ENCODE results near the gene RPL28. TPM values are rescaled to one million over a fixed set of nuclear protein-coding genes. Genes with fewer than 3 reads are reported as not detected.

The RPL28 gene
- total RNA-seq, 1 donor from 2014 or later, result 1,547 TPM

GRCh38 chr19:55423225-55424005 lies 37.7 kb downstream of the RPL28 start:
- no peaks in the 10 kb centered on the region for H3K4me1 Mint-ChIP-seq (ENCODE audit: low read depth)
- no peak overlapping the region for H3K4me3 Mint-ChIP-seq (ENCODE audit: low read depth)
- no peaks in the 10 kb centered on the region for H3K9me3 Mint-ChIP-seq (ENCODE audit: low read depth)
- no peak for DNase-seq (ENCODE audit: low spot score, unreplicated experiment)
- no peak overlapping the region for H3K27ac Mint-ChIP-seq
- H3K36me3 Mint-ChIP-seq (ENCODE audit: insufficient read depth), result no peaks in the 10 kb centered on the region
- H3K27me3 Mint-ChIP-seq, result peaks cover 39% of the 10 kb centered on the region
- TF ChIP-seq, protein P1, sequence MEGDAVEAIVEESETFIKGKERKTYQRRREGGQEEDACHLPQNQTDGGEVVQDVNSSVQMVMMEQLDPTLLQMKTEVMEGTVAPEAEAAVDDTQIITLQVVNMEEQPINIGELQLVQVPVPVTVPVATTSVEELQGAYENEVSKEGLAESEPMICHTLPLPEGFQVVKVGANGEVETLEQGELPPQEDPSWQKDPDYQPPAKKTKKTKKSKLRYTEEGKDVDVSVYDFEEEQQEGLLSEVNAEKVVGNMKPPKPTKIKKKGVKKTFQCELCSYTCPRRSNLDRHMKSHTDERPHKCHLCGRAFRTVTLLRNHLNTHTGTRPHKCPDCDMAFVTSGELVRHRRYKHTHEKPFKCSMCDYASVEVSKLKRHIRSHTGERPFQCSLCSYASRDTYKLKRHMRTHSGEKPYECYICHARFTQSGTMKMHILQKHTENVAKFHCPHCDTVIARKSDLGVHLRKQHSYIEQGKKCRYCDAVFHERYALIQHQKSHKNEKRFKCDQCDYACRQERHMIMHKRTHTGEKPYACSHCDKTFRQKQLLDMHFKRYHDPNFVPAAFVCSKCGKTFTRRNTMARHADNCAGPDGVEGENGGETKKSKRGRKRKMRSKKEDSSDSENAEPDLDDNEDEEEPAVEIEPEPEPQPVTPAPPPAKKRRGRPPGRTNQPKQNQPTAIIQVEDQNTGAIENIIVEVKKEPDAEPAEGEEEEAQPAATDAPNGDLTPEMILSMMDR (IDR thresholded peaks at IDR 0.05; ENCODE audit: unreplicated experiment), result no peak

DNA sequence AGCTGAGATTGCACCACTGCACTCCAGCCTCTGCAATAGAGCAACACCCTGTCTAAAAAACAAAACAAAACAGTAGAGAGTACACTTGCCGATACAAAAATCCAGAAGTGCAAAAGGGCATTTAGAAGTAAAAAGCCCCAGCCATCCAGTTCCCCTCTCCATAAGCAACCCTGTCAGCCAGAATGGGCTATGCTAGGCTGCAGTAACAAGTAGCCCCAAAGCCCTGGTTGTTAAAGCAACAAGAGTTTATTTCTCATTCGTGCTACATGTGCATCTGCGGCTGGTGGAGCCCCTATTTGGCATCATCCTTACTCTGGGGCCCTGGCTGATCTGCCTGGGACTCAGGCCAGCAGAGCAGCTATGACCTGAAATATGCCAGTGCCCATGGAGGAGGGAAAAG lies 38.8 kb downstream of the RPL28 start:
- Mint-ChIP-seq H3K4me1 (ENCODE audit: low read depth) (no peaks in the 10 kb centered on the region), H3K4me3 (ENCODE audit: low read depth) (no peak overlapping the region), H3K9me3 (ENCODE audit: low read depth) (no peaks in the 10 kb centered on the region), H3K27me3 (peaks cover 42% of the 10 kb centered on the region), H3K27ac (no peak overlapping the region), H3K36me3 (ENCODE audit: insufficient read depth) (no peaks in the 10 kb centered on the region)
- DNase-seq (ENCODE audit: low spot score, unreplicated experiment), result no peak
- TF ChIP-seq, protein P1 (IDR thresholded peaks at IDR 0.05; ENCODE audit: unreplicated experiment), result no peak

- Mint-ChIP-seq H3K27me3 (peaks cover 34% of the 10 kb centered on the region), H3K36me3 (ENCODE audit: insufficient read depth) (no peaks in the 10 kb centered on the region), H3K4me1 (ENCODE audit: low read depth) (no peaks in the 10 kb centered on the region)
Observed at GRCh38 chr19:55426042-55426441, 40.3 kb downstream of the RPL28 start.

DNA sequence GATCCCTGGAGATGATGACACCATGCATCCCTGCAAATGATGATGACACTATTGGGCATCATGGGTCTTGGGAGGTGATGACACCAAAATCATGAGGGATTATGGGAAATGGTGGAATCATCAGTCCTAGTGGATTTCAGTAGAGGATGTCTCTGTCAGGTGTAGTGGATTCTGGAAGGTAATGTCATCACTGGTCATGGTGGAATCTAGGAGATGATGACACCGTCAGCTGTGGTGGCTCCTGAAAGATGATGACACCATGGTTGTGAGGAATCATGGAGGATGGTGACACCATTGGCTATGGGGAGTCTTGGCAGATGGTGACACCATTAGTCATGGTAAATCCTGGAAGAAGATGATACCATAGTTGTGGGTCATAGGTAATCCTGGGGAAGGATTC lies 45.5 kb downstream of the RPL28 start:
- no peak for DNase-seq (ENCODE audit: low spot score, unreplicated experiment)
- TF ChIP-seq, protein P1 (IDR thresholded peaks at IDR 0.05; ENCODE audit: unreplicated experiment), result no peak
- H3K4me1 Mint-ChIP-seq (ENCODE audit: low read depth), result no peaks in the 10 kb centered on the region
- H3K27me3 Mint-ChIP-seq, result peaks cover 23% of the 10 kb centered on the region
- H3K27ac Mint-ChIP-seq, result no peak overlapping the region
- H3K9me3 Mint-ChIP-seq (ENCODE audit: low read depth), result peaks cover 3% of the 10 kb centered on the region
- H3K4me3 Mint-ChIP-seq (ENCODE audit: low read depth), result no peak overlapping the region
- no peaks in the 10 kb centered on the region for H3K36me3 Mint-ChIP-seq (ENCODE audit: insufficient read depth)

More at GRCh38 chr19:55426042-55426441, 40.3 kb downstream of the RPL28 start:
- Mint-ChIP-seq H3K4me3 (ENCODE audit: low read depth) (no peak overlapping the region), H3K27ac (no peak overlapping the region), H3K9me3 (ENCODE audit: low read depth) (no peaks in the 10 kb centered on the region)
- TF ChIP-seq, protein P1 (IDR thresholded peaks at IDR 0.05; ENCODE audit: unreplicated experiment), result no peak
- DNase-seq (ENCODE audit: low spot score, unreplicated experiment), result no peak

GRCh38 chr19:55432241-55432959 lies 46.7 kb downstream of the RPL28 start:
- H3K4me1 Mint-ChIP-seq (ENCODE audit: low read depth), result no peaks in the 10 kb centered on the region
- H3K27ac Mint-ChIP-seq, result no peak overlapping the region
- DNase-seq (ENCODE audit: low spot score, unreplicated experiment), result no peak
- TF ChIP-seq, protein P1 (IDR thresholded peaks at IDR 0.05; ENCODE audit: unreplicated experiment), result no peak
- peaks cover 3% of the 10 kb centered on the region for H3K9me3 Mint-ChIP-seq (ENCODE audit: low read depth)
- no peak overlapping the region for H3K4me3 Mint-ChIP-seq (ENCODE audit: low read depth)
- peaks cover 29% of the 10 kb centered on the region for H3K27me3 Mint-ChIP-seq
- H3K36me3 Mint-ChIP-seq (ENCODE audit: insufficient read depth), result no peaks in the 10 kb centered on the region
